Measurements from ENCODE around the gene CPB2. TPM values are rescaled to one million over a fixed set of nuclear protein-coding genes. Genes with fewer than 3 reads are reported as not detected.

Gene CPB2
- total and polyA plus RNA-seq, 4 donors = 175 to 997 (median 504) TPM

- no peak for DNase-seq (ENCODE audit: low spot score)
- no peaks in the 10 kb centered on the region for H3K27me3 ChIP-seq (ENCODE audit: control insufficient read depth in 4 of 4, insufficient read depth in 4 of 4, low read length in 3 of 4)
- H3K9ac ChIP-seq (ENCODE audit: low read depth in 1 of 2, low read length in 2 of 2) = peak overlapping the region; percentile 79 to 99
- H3K27ac ChIP-seq (ENCODE audit: low read depth in 1 of 2, low read length in 2 of 2) = peak overlapping the region; percentile 75 to 97
- H3K36me3 ChIP-seq (ENCODE audit: control insufficient read depth in 4 of 4, insufficient read depth in 3 of 4, low read depth in 1 of 4, low read length in 3 of 4) = peaks cover 0 to 10% (median 5%) of the 10 kb centered on the region in 4 donors
- TF ChIP-seq YY1 (IDR thresholded peaks at IDR 0.05) (peak; percentile 96), RXRA (IDR thresholded peaks at IDR 0.05) (peak in 1 of 2 donors; percentile 16), TAF1 (conservative IDR thresholded peaks at IDR 0.05) (peak; percentile 47)
- TF ChIP-seq, protein P1, sequence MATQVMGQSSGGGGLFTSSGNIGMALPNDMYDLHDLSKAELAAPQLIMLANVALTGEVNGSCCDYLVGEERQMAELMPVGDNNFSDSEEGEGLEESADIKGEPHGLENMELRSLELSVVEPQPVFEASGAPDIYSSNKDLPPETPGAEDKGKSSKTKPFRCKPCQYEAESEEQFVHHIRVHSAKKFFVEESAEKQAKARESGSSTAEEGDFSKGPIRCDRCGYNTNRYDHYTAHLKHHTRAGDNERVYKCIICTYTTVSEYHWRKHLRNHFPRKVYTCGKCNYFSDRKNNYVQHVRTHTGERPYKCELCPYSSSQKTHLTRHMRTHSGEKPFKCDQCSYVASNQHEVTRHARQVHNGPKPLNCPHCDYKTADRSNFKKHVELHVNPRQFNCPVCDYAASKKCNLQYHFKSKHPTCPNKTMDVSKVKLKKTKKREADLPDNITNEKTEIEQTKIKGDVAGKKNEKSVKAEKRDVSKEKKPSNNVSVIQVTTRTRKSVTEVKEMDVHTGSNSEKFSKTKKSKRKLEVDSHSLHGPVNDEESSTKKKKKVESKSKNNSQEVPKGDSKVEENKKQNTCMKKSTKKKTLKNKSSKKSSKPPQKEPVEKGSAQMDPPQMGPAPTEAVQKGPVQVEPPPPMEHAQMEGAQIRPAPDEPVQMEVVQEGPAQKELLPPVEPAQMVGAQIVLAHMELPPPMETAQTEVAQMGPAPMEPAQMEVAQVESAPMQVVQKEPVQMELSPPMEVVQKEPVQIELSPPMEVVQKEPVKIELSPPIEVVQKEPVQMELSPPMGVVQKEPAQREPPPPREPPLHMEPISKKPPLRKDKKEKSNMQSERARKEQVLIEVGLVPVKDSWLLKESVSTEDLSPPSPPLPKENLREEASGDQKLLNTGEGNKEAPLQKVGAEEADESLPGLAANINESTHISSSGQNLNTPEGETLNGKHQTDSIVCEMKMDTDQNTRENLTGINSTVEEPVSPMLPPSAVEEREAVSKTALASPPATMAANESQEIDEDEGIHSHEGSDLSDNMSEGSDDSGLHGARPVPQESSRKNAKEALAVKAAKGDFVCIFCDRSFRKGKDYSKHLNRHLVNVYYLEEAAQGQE (IDR thresholded peaks at IDR 0.05) = no peak
- 34% methylated on average over 7 of the region's 7 CpGs for WGBS
- H3K9me3 ChIP-seq (ENCODE audit: control insufficient read depth in 4 of 4, low read length in 3 of 4) = no peaks in the 10 kb centered on the region
- H3K4me3 ChIP-seq (ENCODE audit: low read depth in 1 of 3, low read length in 3 of 3) = peak overlapping the region; percentile 75 to 97 (median 91)
- H3K4me1 ChIP-seq (ENCODE audit: control insufficient read depth in 4 of 4, insufficient read depth in 4 of 4, low read length in 3 of 4) = peaks cover 2 to 38% (median 22%) of the 10 kb centered on the region in 4 donors
These were observed 1.8 kb downstream of the CPB2 start for GRCh38 chr13:46103037-46103436.

DNA sequence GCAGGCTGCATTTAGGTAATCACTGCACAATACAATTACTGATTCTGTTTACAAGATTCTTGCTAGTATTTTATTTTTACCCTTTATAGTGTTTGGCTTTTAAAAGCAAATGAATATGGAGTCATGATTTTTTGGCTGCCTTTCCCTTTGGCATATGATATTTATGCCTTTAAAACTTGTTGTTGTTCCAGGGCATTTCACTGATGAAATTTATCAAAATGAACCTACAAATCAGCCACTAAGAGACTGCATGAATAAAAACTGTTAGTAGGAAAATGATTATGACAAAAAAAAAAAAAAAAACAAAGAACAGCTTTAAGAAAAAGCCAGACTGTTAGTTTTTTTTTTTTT, 2.6 kb downstream of the CPB2 start:
- H3K27me3 ChIP-seq (ENCODE audit: control insufficient read depth in 4 of 4, insufficient read depth in 4 of 4, low read length in 3 of 4) = no peaks in the 10 kb centered on the region
- H3K9me3 ChIP-seq (ENCODE audit: control insufficient read depth in 4 of 4, low read length in 3 of 4) = no peaks in the 10 kb centered on the region
- H3K9ac ChIP-seq (ENCODE audit: low read depth in 1 of 2, low read length in 2 of 2) = peak overlapping the region; percentile 79 to 99
- peaks cover 2 to 42% (median 26%) of the 10 kb centered on the region in 4 donors for H3K4me1 ChIP-seq (ENCODE audit: control insufficient read depth in 4 of 4, insufficient read depth in 4 of 4, low read length in 3 of 4)
- H3K27ac ChIP-seq (ENCODE audit: low read depth in 1 of 2, low read length in 2 of 2) = peak overlapping the region; percentile 97
- no peak for DNase-seq (ENCODE audit: low spot score)
- H3K4me3 ChIP-seq (ENCODE audit: low read depth in 1 of 3, low read length in 3 of 3) = peak overlapping the region; percentile 75 to 97 (median 91)
- TF ChIP-seq NR2F2 (IDR thresholded peaks at IDR 0.05) (no peak), ATF3 (IDR thresholded peaks at IDR 0.05) (no peak), EGR1 (IDR thresholded peaks at IDR 0.05; ENCODE audit: low read depth in 2 of 2) (no peak), FOXA1 (IDR thresholded peaks at IDR 0.05) (no peak), FOXA2 (IDR thresholded peaks at IDR 0.05) (no peak), TAF1 (conservative IDR thresholded peaks at IDR 0.05) (no peak), HNF4G (IDR thresholded peaks at IDR 0.05) (no peak), HNF4A (conservative IDR thresholded peaks at IDR 0.05) (no peak), SP1 (IDR thresholded peaks at IDR 0.05) (no peak)
- TF ChIP-seq, protein P2, sequence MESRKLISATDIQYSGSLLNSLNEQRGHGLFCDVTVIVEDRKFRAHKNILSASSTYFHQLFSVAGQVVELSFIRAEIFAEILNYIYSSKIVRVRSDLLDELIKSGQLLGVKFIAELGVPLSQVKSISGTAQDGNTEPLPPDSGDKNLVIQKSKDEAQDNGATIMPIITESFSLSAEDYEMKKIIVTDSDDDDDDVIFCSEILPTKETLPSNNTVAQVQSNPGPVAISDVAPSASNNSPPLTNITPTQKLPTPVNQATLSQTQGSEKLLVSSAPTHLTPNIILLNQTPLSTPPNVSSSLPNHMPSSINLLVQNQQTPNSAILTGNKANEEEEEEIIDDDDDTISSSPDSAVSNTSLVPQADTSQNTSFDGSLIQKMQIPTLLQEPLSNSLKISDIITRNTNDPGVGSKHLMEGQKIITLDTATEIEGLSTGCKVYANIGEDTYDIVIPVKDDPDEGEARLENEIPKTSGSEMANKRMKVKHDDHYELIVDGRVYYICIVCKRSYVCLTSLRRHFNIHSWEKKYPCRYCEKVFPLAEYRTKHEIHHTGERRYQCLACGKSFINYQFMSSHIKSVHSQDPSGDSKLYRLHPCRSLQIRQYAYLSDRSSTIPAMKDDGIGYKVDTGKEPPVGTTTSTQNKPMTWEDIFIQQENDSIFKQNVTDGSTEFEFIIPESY (IDR thresholded peaks at IDR 0.05) = no peak
- TF ChIP-seq, protein P3, sequence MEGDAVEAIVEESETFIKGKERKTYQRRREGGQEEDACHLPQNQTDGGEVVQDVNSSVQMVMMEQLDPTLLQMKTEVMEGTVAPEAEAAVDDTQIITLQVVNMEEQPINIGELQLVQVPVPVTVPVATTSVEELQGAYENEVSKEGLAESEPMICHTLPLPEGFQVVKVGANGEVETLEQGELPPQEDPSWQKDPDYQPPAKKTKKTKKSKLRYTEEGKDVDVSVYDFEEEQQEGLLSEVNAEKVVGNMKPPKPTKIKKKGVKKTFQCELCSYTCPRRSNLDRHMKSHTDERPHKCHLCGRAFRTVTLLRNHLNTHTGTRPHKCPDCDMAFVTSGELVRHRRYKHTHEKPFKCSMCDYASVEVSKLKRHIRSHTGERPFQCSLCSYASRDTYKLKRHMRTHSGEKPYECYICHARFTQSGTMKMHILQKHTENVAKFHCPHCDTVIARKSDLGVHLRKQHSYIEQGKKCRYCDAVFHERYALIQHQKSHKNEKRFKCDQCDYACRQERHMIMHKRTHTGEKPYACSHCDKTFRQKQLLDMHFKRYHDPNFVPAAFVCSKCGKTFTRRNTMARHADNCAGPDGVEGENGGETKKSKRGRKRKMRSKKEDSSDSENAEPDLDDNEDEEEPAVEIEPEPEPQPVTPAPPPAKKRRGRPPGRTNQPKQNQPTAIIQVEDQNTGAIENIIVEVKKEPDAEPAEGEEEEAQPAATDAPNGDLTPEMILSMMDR (IDR thresholded peaks at IDR 0.05; ENCODE audit: low read depth, low read length, missing input control) = no peak
- TF ChIP-seq, protein P4, sequence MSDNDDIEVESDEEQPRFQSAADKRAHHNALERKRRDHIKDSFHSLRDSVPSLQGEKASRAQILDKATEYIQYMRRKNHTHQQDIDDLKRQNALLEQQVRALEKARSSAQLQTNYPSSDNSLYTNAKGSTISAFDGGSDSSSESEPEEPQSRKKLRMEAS (IDR thresholded peaks at IDR 0.05) = no peak
- peaks cover 0 to 10% (median 5%) of the 10 kb centered on the region in 4 donors for H3K36me3 ChIP-seq (ENCODE audit: control insufficient read depth in 4 of 4, insufficient read depth in 3 of 4, low read depth in 1 of 4, low read length in 3 of 4)

All from liver (tissue), 9 donors.